Body of pancreas (tissue), 4 donors: Measurements from ENCODE around the gene ENO2. TPM values are rescaled to one million over a fixed set of nuclear protein-coding genes. Genes with fewer than 3 reads are reported as not detected.

ENCODE experiments used
- ATAC-seq: fragments of 150-250 bp; one replicate; pipeline ENCODE4 v1.9.1; 2016
- DNase-seq, 4 donors: peaks; one replicate each; pipeline ENCODE4 v3.0.0-alpha.2; 2019
- H3K27ac ChIP-seq, 4 donors: fragments of 200-600 bp; sonication (generic); 1 replicate in 3 of 4; 2 replicates in 1 of 4; pipeline versions ENCODE4 v1.5.1 to v1.6.1; 2016 to 2019; ENCODE audit warnings: mild to moderate bottlenecking in 1 of 4, mixed read lengths in 1 of 4, moderate library complexity in 1 of 4
- H3K27me3 ChIP-seq, 2 donors: fragments of 200-600 bp; sonication (generic); one replicate each; pipeline ENCODE4 v1.6.0; 2016; ENCODE audit warnings: mild to moderate bottlenecking in 1 of 2
- H3K36me3 ChIP-seq, 2 donors: fragments of 200-600 bp; sonication (generic); replicated peaks in 1 of 2; 2 replicates each; pipeline ENCODE4 v1.5.1; 2016; ENCODE audit warnings: low read depth in 2 of 2; ENCODE audit not compliant: insufficient read depth in 1 of 2
- H3K4me1 ChIP-seq: fragments of 200-600 bp; sonication (generic); one replicate; pipeline ENCODE4 v1.6.0; 2016
- H3K4me3 ChIP-seq, 2 donors: fragments of 200-600 bp; sonication (generic); 1 replicate in 1 of 2; 2 replicates in 1 of 2; pipeline ENCODE4 v1.5.1; 2016 to 2019
- H3K9me3 ChIP-seq, 3 donors: fragments of 200-600 bp; sonication (generic); 1 replicate in 2 of 3; 2 replicates in 1 of 3; pipeline ENCODE4 v1.5.1; 2016
- CTCF ChIP-seq, 7 experiments: fragments of 450-650 bp in 4 of 7; fragments of 200-600 bp in 3 of 7; sonication (generic) in 3 of 7; IDR thresholded peaks; one replicate each; pipeline ENCODE4 v1.5.1; 2016 to 2019; ENCODE audit warnings: antibody characterized with exemption in 7 of 7
- POLR2A ChIP-seq, 3 donors: fragments of 450-650 bp; IDR thresholded peaks; one replicate each; pipeline ENCODE4 v1.6.1; 2016; ENCODE audit warnings: antibody characterized with exemption in 3 of 3, mild to moderate bottlenecking in 2 of 3
- WGBS, 2 donors: methylation state at CpG; one replicate each; pipeline ENCODE4 v1.1.5; 2017; 5-methylcytosine and 5-hydroxymethylcytosine counted together
- intact Hi-C: fragments of 100-400 bp; cut with DNase I; formaldehyde crosslinking; loops from one replicate; pipeline ENCODE4 v1.15.1; 2023
- total RNA-seq, 2 donors: library from RNA; depleted of rRNA; stranded (reverse); fragments of >200 nt; gene quantifications; one replicate each; pipeline ENCODE4 v1.1.0, GENCODE V29; 2016

ENO2 gene
- total RNA-seq, 2 donors from 2014 or later, result 4.4 to 11.9 TPM

DNA sequence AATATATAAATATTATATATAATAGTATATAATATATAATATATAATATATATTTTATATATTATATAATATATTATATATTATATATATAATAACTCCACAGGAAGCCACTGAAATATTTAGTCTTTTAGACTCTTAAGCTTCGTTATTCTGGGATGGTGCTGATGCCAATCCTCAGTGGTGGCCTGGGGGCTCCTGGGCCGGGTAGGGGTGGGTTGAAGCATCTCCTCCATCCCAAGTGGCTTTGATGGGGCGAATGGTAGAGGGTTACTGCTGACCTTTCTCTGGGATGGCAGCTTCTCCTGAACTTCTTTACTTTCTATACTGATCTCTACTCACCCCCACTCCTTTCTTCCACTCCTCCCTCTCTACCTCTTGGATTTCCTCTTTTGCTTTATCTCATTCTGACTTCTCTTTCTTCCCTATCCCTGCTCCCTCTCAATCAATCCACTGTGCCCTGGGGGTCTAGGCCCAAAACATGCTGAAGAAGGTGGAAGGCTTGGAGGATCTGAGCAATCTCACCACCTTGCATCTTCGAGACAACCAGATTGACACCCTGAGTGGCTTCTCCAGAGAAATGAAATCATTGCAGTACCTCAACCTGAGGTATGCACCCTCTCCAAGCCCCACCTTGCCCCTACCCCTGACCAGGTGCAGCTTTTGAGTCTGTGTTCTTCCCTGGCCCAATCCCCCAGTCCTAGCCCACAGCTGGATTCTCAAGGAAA, 4.8 kb upstream of the ENO2 start:
- TF ChIP-seq CTCF (IDR thresholded peaks at IDR 0.05) (no peak), POLR2A (IDR thresholded peaks at IDR 0.05) (no peak)
- intact Hi-C loops, result no loop called here
- Histone ChIP-seq H3K27ac (no peak overlapping the region), H3K4me3 (no peak overlapping the region), H3K36me3 (no peaks in the 10 kb centered on the region), H3K4me1 (peaks cover 17% of the 10 kb centered on the region), H3K9me3 (no peaks in the 10 kb centered on the region), H3K27me3 (peaks cover 0 to 11% of the 10 kb centered on the region in 2 donors)
- WGBS, 2 donors, result 80 to 83% methylated on average over 4 of the region's 4 CpGs
- DNase-seq, result no peak
- ATAC-seq, result no peak

DNA sequence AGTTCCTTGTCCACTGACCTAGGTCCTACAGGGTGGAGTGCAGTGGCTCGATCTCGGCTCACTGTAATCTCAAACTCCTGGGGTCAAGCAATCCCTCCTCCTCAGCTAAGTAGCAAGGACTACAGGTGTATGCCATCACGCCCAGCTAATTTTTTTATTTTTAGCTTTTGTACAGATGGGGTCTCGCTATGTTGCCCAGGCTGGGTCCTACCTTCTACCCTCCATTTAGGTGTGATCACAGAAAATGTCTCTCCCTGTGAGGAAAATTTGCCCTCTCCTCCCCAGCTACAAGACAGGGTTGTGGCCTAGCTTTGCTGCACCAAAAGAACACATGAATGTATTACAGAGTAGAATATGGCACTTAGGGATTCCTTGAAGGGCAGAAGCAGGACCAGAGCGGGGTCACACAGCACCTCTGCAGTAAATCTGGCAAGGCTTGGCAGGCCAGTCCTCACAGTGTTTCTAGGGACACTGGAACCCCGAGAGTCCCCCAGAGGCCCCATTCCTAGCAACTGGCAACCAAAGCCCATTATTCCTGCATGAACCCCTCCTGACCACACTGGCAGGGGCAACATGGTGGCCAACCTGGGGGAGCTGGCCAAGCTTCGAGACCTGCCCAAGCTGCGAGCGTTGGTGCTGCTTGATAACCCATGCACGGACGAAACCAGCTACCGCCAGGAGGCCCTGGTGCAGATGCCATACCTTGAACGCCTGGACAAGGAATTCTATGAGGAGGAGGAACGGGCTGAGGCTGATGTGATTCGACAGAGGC, 2.0 kb upstream of the ENO2 start:
- DNase-seq (no peak), ATAC-seq (no peak)

GRCh38 chr12:6914947-6915788, 788 bp downstream of the ENO2 start:
- DNase-seq, result no peak
- no peaks in the 10 kb centered on the region for H3K9me3 ChIP-seq
- TF ChIP-seq POLR2A (IDR thresholded peaks at IDR 0.05) (no peak), CTCF (IDR thresholded peaks at IDR 0.05) (no peak)
- ATAC-seq, result no peak
- H3K4me3 ChIP-seq, result peak overlapping the region in 1 of 2 donors; percentile 15
- peak overlapping the region in 2 of 4 donors; percentile 21 to 49 for H3K27ac ChIP-seq
- peaks cover 0 to 15% of the 10 kb centered on the region in 2 donors for H3K27me3 ChIP-seq
- intact Hi-C loops, result no loop called here
- peaks cover 17% of the 10 kb centered on the region for H3K4me1 ChIP-seq
- H3K36me3 ChIP-seq, result no peaks in the 10 kb centered on the region
- 23 to 24% methylated on average over 29 of the region's 29 CpGs for WGBS, 2 donors

More for the DNA sequence above, 2.0 kb upstream of the ENO2 start:
- no peaks in the 10 kb centered on the region for H3K9me3 ChIP-seq
- intact Hi-C loops, result no loop called here
- 61 to 70% methylated on average over 8 to 15 of the region's 15 CpGs for WGBS, 2 donors
- peaks cover 17% of the 10 kb centered on the region for H3K4me1 ChIP-seq
- H3K36me3 ChIP-seq, result no peaks in the 10 kb centered on the region
- H3K27me3 ChIP-seq, result peaks cover 0 to 15% of the 10 kb centered on the region in 2 donors
- no peak overlapping the region for H3K4me3 ChIP-seq
- no peak for TF ChIP-seq POLR2A (IDR thresholded peaks at IDR 0.05)
- TF ChIP-seq CTCF (IDR thresholded peaks at IDR 0.05), result no peak
- no peak overlapping the region for H3K27ac ChIP-seq

- H3K9me3 ChIP-seq, result no peaks in the 10 kb centered on the region
- H3K36me3 ChIP-seq, result no peaks in the 10 kb centered on the region
- no peak overlapping the region for H3K4me3 ChIP-seq
- no peak overlapping the region for H3K27ac ChIP-seq
- DNase-seq (no peak), ATAC-seq (no peak)
- no peak for TF ChIP-seq POLR2A (IDR thresholded peaks at IDR 0.05)
- no peak for TF ChIP-seq CTCF (IDR thresholded peaks at IDR 0.05)
- intact Hi-C loops, result no loop called here
- peaks cover 17% of the 10 kb centered on the region for H3K4me1 ChIP-seq
- WGBS, 2 donors, result 68 to 74% methylated on average over 5 to 14 of the region's 14 CpGs
- peaks cover 0 to 15% of the 10 kb centered on the region in 2 donors for H3K27me3 ChIP-seq
Observed at GRCh38 chr12:6915789-6916285, 1.5 kb downstream of the ENO2 start.
